ENCODE results near the gene DMRT3.

- no peak for TF ChIP-seq CTCF (IDR thresholded peaks at IDR 0.05)
- no peak for TF ChIP-seq EZH2phosphoT487 (IDR thresholded peaks at IDR 0.05)
These were observed 14.4 kb upstream of the DMRT3 start for GRCh38 chr9:962023-962422.
